HCT116 (cell line): ENCODE results near the gene ZNF804A. TPM values are rescaled to one million over a fixed set of nuclear protein-coding genes. Genes with fewer than 3 reads are reported as not detected.

Experiments
- ATAC-seq: fragments of 200-7000 bp; cut with Tn5 transposase; 2 replicates; pipeline ENCODE4 v1.9.1; 2020; ENCODE audit warnings: mild to moderate bottlenecking, moderate library complexity
- BruUV-seq: library from RNA; stranded (reverse); fragments of 400-500 nt; replicated peaks from 2 replicates; lab custom pipeline; 2021; lab: Mats Ljungman, UMichigan
- CTCF ChIA-PET: fragments of 300-600 bp; sonication (Branson Sonifier 250); formaldehyde crosslinking; loops from one replicate; lab custom pipeline; 2021; ENCODE audit warnings: antibody characterized with exemption; lab: Charles Lee
- POLR2A ChIA-PET: fragments of 300-600, 350-600 bp; sonication (Branson Sonifier 250); formaldehyde crosslinking; loops from one replicate; lab custom pipeline; 2021; ENCODE audit warnings: antibody characterized with exemption; lab: Charles Lee
- RAD21 ChIA-PET, 2 experiments: fragments of 300-600 bp; sonication (Branson Sonifier 250); formaldehyde crosslinking; loops; one replicate each; lab custom pipeline; 2023; ENCODE audit warnings: low total read pairs in 2 of 2; ENCODE audit not compliant: uncharacterized antibody in 2 of 2, unreplicated experiment in 2 of 2, low non-redundant PET in 1 of 2; lab: Charles Lee
- DNase-seq: peaks from one replicate; pipeline ENCODE4 v3.0.0-alpha.2; 2010; ENCODE audit warnings: low read depth, low spot score
- H2AFZ ChIP-seq: fragments of 200-600 bp; shearing (Covaris generic), sonication (generic); 2 replicates; pipeline ENCODE4 v1.6.1; 2017; ENCODE audit warnings: low read depth, mixed run types, mixed read lengths, antibody characterized with exemption, low read length; ENCODE audit not compliant: poor library complexity, severe bottlenecking
- H3K27ac ChIP-seq: 2 replicates; pipeline ENCODE4 v1.5.1; 2012; ENCODE audit warnings: low read depth, low read length
- H3K27me3 ChIP-seq: fragments of 200-600 bp; sonication (generic); 2 replicates; pipeline ENCODE4 v1.6.1; 2016; ENCODE audit warnings: mixed run types, low read length, mixed read lengths; ENCODE audit not compliant: insufficient read depth
- H3K36me3 ChIP-seq, 2 experiments: fragments of 200-500 bp in 1 of 2; fragments of 200-600 bp in 1 of 2; sonication (Bioruptor generic) in 1 of 2; sonication (generic) in 1 of 2; 2 replicates each; pipeline versions ENCODE4 v1.5.1 to v1.6.1; 2014 to 2016; ENCODE audit warnings: low read length in 2 of 2, inconsistent platforms in 1 of 2, mixed read lengths in 1 of 2, mixed run types in 1 of 2; ENCODE audit not compliant: insufficient read depth in 2 of 2, control insufficient read depth in 1 of 2
- H3K4me1 ChIP-seq, 2 experiments: fragments of 200-600 bp in 1 of 2; sonication (generic) in 1 of 2; 2 replicates each; pipeline versions ENCODE4 v1.5.1 to v1.6.1; 2012 to 2017; ENCODE audit warnings: low read length in 2 of 2, inconsistent platforms in 1 of 2, mild to moderate bottlenecking in 1 of 2, mixed read lengths in 1 of 2, mixed run types in 1 of 2, moderate library complexity in 1 of 2; ENCODE audit not compliant: insufficient read depth in 2 of 2, control insufficient read depth in 1 of 2
- H3K4me2 ChIP-seq: fragments of 200-600 bp; sonication (generic); 2 replicates; pipeline ENCODE4 v1.6.1; 2017; ENCODE audit warnings: mixed run types, low read length, mixed read lengths
- H3K4me3 ChIP-seq, 2 experiments: fragments of 200-600 bp in 1 of 2; sonication (generic) in 1 of 2; replicated peaks in 1 of 2; 2 replicates each; pipeline ENCODE4 v1.5.1; 2011 to 2016; ENCODE audit warnings: low read length in 2 of 2, control low read depth in 1 of 2, low read depth in 1 of 2, mild to moderate bottlenecking in 1 of 2, mixed read lengths in 1 of 2, mixed run types in 1 of 2
- H3K79me2 ChIP-seq: fragments of 200-600 bp; sonication (generic); 2 replicates; pipeline ENCODE4 v1.6.1; 2017; ENCODE audit warnings: mild to moderate bottlenecking, mixed run types, low read length, moderate library complexity, mixed read lengths; ENCODE audit not compliant: insufficient read depth
- H3K9ac ChIP-seq: fragments of 200-600 bp; sonication (generic); 2 replicates; pipeline ENCODE4 v1.6.1; 2016; ENCODE audit warnings: low read length, mixed read lengths
- H3K9me2 ChIP-seq: fragments of 200-600 bp; sonication (generic), shearing (Covaris generic); 2 replicates; pipeline ENCODE4 v1.6.1; 2017; ENCODE audit warnings: mixed run types, mild to moderate bottlenecking, moderate library complexity; ENCODE audit not compliant: insufficient read depth
- H3K9me3 ChIP-seq, 2 experiments: fragments of 200-500 bp in 1 of 2; fragments of 200-600 bp in 1 of 2; sonication (Bioruptor generic) in 1 of 2; sonication (generic) in 1 of 2; 2 replicates each; pipeline ENCODE4 v1.6.1; 2014 to 2017; ENCODE audit warnings: low read length in 2 of 2, mixed read lengths in 2 of 2, inconsistent platforms in 1 of 2, low read depth in 1 of 2, mild to moderate bottlenecking in 1 of 2, mixed run types in 1 of 2, moderate library complexity in 1 of 2; ENCODE audit not compliant: control insufficient read depth in 1 of 2, insufficient read depth in 1 of 2
- H4K20me1 ChIP-seq: fragments of 200-600 bp; sonication (generic), shearing (Covaris generic); 2 replicates; pipeline ENCODE4 v1.6.1; 2017; ENCODE audit warnings: mixed run types, mild to moderate bottlenecking, moderate library complexity; ENCODE audit not compliant: insufficient read depth
- CBX3 ChIP-seq: IDR thresholded peaks from 2 replicates; pipeline ENCODE4 v1.6.1; 2012; ENCODE audit warnings: low read depth
- CEBPB ChIP-seq: IDR thresholded peaks from 2 replicates; pipeline ENCODE4 v1.6.1; 2012; ENCODE audit warnings: low read depth
- CTCF ChIP-seq, 3 experiments: fragments of 200-600 bp in 1 of 3; sonication (generic) in 1 of 3; IDR thresholded peaks in 2 of 3; conservative IDR thresholded peaks in 1 of 3; 2 replicates each; pipeline ENCODE4 v1.5.1; 2012 to 2017; ENCODE audit warnings: low read depth in 2 of 3, low read length in 2 of 3, antibody characterized with exemption in 1 of 3, borderline replicate concordance in 1 of 3, control low read depth in 1 of 3, mild to moderate bottlenecking in 1 of 3, mixed read lengths in 1 of 3, mixed run types in 1 of 3, moderate library complexity in 1 of 3; ENCODE audit not compliant: insufficient read depth in 1 of 3
- EGR1 ChIP-seq: IDR thresholded peaks from 2 replicates; pipeline ENCODE4 v1.6.1; 2012; ENCODE audit warnings: low read depth
- ELF1 ChIP-seq: IDR thresholded peaks from 2 replicates; pipeline ENCODE4 v1.6.1; 2012; ENCODE audit warnings: low read depth, borderline replicate concordance
- EZH2phosphoT487 ChIP-seq: fragments of 200-600 bp; IDR thresholded peaks from 2 replicates; pipeline ENCODE4 v1.6.1; 2018; ENCODE audit warnings: antibody characterized with exemption, borderline replicate concordance
- FOSL1 ChIP-seq: IDR thresholded peaks from 2 replicates; pipeline ENCODE4 v1.6.1; 2012; ENCODE audit warnings: low read depth
- JUND ChIP-seq: IDR thresholded peaks from 2 replicates; pipeline ENCODE4 v1.6.1; 2012
- MAX ChIP-seq: IDR thresholded peaks from 2 replicates; pipeline ENCODE4 v1.6.1; 2012
- POLR2A ChIP-seq: IDR thresholded peaks from 2 replicates; pipeline ENCODE4 v1.7.0; 2011; ENCODE audit warnings: borderline replicate concordance; ENCODE audit not compliant: insufficient read depth, insufficient read length; ENCODE audit errors: extremely low read depth
- POLR2AphosphoS5 ChIP-seq: IDR thresholded peaks from 2 replicates; pipeline ENCODE4 v1.6.1; 2011; ENCODE audit warnings: mild to moderate bottlenecking, low read depth, low read length, moderate library complexity
- RAD21 ChIP-seq: IDR thresholded peaks from 2 replicates; pipeline ENCODE4 v1.6.1; 2012; ENCODE audit warnings: low read depth, mild to moderate bottlenecking
- REST ChIP-seq: IDR thresholded peaks from 2 replicates; pipeline ENCODE4 v1.6.1; 2012; ENCODE audit warnings: low read depth
- SIN3A ChIP-seq: IDR thresholded peaks from 2 replicates; pipeline ENCODE4 v1.6.1; 2012; ENCODE audit warnings: low read depth
- SP1 ChIP-seq: IDR thresholded peaks from 2 replicates; pipeline ENCODE4 v1.6.1; 2012; ENCODE audit warnings: low read depth
- SRF ChIP-seq: IDR thresholded peaks from 2 replicates; pipeline ENCODE4 v1.6.1; 2012; ENCODE audit warnings: low read depth
- TCF7L2 ChIP-seq: IDR thresholded peaks from 2 replicates; pipeline ENCODE4 v1.7.0; 2011; ENCODE audit warnings: borderline replicate concordance, inconsistent platforms; ENCODE audit not compliant: insufficient read depth, insufficient read length; ENCODE audit errors: extremely low read depth
- YY1 ChIP-seq: IDR thresholded peaks from 2 replicates; pipeline ENCODE4 v1.6.1; 2011; ENCODE audit warnings: low read length, low read depth, moderate library complexity, mild to moderate bottlenecking; ENCODE audit not compliant: insufficient replicate concordance; ENCODE audit errors: extremely low read depth
- ZFX ChIP-seq: fragments of 450-650 bp; IDR thresholded peaks from 2 replicates; pipeline ENCODE4 v1.6.1; 2017
- intact Hi-C: fragments of 100-400 bp; cut with micrococcal nuclease; formaldehyde crosslinking; loops from 2 replicates; pipeline ENCODE4 v1.10.0; 2022
- total RNA-seq: library from RNA; stranded (reverse); gene quantifications from one replicate; pipeline ENCODE4 v1.2.1, GENCODE V29; 2021; ENCODE audit not compliant: unreplicated experiment
- TF ChIP-seq, protein P1 (sequence below): IDR thresholded peaks from 2 replicates; pipeline ENCODE4 v1.6.1; 2011; ENCODE audit warnings: mild to moderate bottlenecking, low read length, moderate library complexity; ENCODE audit not compliant: insufficient replicate concordance; ENCODE audit errors: extremely low read depth

The ZNF804A gene
- total RNA-seq, 1 experiment from 2014 or later, result 0.61 TPM

DNA sequence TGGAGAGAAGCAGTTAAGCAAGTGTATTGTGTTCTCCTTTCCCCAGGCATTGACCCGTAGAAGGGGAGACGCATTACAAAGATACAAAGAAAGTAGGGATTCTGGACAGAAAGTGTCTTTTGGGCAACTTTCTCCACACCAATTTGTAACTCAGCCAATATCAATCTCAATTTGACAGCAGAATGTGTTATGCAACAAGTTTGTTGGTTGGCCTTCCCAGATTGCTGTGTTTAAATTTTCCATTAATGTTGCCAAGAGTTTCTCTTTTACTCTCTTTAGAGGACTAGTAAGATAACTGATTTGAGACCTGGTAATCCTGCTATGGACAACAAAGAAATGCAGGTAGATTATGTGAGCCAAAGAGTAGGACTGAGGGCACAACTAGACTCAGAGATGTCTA lies 279.6 kb downstream of the ZNF804A start:
- DNase-seq (no peak), ATAC-seq (no peak)
- Histone ChIP-seq H3K27ac (no peak overlapping the region), H3K4me2 (no peak overlapping the region), H3K79me2 (no peaks in the 10 kb centered on the region), H3K36me3 (no peaks in the 10 kb centered on the region)
- BruUV-seq, result no TSS peak
- intact Hi-C loops, result no loop called here
- TF ChIP-seq EZH2phosphoT487 (no peak), ELF1 (no peak), POLR2AphosphoS5 (no peak), SP1 (no peak), EGR1 (no peak), CBX3 (no peak), CEBPB (no peak), TCF7L2 (no peak), FOSL1 (no peak), SRF (no peak), MAX (no peak), RAD21 (no peak), YY1 (no peak), ZFX (no peak), CTCF (IDR thresholded peaks at IDR 0.05 in 2 of 3, conservative IDR thresholded peaks at IDR 0.05 in 1 of 3; ENCODE audit: borderline replicate concordance in 1 of 3, insufficient read depth in 1 of 3, low read depth in 2 of 3, low read length in 2 of 3) (no peak), SIN3A (no peak), JUND (no peak), REST (no peak), POLR2A (no peak)
- TF ChIP-seq, protein P1, sequence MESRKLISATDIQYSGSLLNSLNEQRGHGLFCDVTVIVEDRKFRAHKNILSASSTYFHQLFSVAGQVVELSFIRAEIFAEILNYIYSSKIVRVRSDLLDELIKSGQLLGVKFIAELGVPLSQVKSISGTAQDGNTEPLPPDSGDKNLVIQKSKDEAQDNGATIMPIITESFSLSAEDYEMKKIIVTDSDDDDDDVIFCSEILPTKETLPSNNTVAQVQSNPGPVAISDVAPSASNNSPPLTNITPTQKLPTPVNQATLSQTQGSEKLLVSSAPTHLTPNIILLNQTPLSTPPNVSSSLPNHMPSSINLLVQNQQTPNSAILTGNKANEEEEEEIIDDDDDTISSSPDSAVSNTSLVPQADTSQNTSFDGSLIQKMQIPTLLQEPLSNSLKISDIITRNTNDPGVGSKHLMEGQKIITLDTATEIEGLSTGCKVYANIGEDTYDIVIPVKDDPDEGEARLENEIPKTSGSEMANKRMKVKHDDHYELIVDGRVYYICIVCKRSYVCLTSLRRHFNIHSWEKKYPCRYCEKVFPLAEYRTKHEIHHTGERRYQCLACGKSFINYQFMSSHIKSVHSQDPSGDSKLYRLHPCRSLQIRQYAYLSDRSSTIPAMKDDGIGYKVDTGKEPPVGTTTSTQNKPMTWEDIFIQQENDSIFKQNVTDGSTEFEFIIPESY, result no peak
- TF ChIP-seq, all 23 proteins: peak for 0
- Histone ChIP-seq H4K20me1 (no peaks in the 10 kb centered on the region), H3K9ac (no peak overlapping the region), H2AFZ (no peak overlapping the region), H3K4me3 (no peak overlapping the region), H3K4me1 (no peaks in the 10 kb centered on the region), H3K9me2 (no peaks in the 10 kb centered on the region), H3K27me3 (no peaks in the 10 kb centered on the region), H3K9me3 (no peaks in the 10 kb centered on the region)
- RAD21 ChIA-PET, result no interaction called here
- CTCF ChIA-PET, result no interaction called here
- POLR2A ChIA-PET, result no interaction called here
